Measurements from ENCODE around the gene XG.

The XG gene

DNA sequence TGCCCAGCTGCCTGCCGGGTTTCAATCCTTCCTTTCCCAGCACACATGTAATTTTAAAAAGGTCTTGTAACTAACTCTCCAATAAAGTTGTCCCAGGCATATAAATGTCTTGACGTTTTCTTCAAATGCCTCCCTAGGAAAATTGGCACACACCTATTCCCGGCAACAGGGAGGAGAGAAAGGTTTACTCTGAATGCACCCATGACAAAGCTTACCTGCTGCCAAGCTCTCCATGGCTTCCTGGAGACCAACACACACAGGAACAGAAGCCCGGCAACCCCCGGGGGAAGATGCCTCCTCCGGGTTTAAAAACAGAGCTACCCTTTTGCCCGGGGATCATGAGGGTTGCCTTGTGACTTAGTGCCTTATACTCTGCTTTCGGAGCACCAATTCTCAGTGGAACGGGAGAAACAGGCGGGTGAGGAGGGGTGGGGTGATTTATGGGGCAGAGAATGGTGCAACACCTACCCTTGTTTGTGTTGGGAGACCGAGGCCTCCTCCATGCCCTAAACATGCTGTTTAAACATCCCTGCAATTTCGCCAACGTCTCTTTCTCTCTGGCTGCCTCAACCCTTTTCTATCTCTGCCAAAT, 72.1 kb downstream of the XG start:
- DNase-seq: peak in 6 of 14 donors; percentile 5 to 53 (median 24)

- DNase-seq: no peak
Observed at GRCh38 chrX:2824886-2825285, 73.0 kb downstream of the XG start.

DNA sequence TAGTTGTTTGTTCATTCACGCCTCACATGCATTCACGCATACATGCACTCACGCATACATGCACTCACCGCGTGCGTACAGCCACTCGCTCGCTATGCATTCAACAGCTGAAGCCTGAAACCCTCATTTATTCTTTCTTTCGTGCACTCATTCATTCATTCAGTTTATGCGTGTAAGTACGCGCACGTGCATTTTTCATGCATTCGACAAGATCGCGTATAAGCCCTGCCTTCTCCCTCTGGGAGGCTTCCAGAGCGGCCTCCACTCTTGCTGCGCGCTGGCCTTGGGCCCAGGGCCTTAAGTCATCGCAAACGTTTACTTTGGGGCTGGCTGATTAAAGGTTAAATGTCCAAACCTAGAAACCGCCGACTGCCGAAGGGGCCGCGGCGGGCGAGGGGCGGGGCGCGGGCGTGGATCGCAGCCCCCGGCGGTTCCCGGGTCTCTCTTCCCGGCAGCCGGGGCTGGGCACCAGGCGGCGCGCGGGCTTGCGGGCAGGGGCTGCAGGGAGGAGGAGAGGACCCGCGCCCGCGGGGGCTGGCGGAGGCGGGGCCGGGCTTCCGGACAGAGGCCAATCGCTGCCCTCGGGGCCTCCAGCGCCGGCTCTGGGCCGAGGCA, 76.6 kb downstream of the XG start, which contains the start of gene GYG2:
TSS of gene GYG2 (plus strand) at position 587 of the 615 bp plus-strand sequence. CDS start 1,259 bp downstream, outside the sequence.
- DNase-seq: peak in 2 of 14 donors; percentile 13 to 22

GRCh38 chrX:2828959-2829411, 77.1 kb downstream of the XG start:
- DNase-seq: no peak

GRCh38 chrX:2829469-2830246, 77.8 kb downstream of the XG start:
- no peak for DNase-seq

DNA sequence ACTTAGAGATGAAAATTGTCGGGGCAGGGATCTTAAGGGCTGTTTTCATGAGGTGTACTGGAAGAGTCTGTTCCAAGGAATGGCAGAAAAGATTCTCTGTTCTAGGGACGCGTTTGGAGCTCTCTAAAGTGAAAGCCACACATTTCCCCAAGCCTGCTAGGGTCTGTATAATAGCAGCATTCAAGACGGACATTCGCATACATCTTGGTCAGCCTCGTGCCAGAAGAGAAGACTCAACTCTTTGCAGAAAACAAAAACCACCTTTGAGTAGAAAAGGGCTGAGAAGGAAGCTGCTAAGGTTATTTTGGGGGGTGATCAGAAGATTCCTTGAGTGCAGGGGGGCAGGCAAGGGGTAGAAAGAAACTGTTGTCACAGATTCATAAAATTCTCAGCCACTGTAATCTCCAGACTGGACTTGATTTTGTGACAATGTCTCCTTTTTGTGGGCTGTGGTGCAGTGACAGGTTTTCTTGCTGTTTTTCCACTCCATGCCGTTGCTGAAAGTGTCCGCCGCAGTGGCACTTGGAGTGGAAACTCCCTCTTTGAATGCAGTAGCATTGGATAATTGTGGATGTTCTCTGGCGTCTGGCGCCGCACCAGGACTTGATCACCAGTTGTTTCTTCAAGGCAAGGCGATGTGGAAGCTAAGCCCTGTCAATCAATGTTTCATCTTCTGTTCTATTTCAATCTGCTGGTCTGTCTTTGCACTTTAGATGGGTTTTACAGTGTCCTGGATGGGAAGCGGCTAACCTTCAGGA, 79.8 kb downstream of the XG start:
- DNase-seq: peak in 1 of 14 donors; percentile 18

DNA sequence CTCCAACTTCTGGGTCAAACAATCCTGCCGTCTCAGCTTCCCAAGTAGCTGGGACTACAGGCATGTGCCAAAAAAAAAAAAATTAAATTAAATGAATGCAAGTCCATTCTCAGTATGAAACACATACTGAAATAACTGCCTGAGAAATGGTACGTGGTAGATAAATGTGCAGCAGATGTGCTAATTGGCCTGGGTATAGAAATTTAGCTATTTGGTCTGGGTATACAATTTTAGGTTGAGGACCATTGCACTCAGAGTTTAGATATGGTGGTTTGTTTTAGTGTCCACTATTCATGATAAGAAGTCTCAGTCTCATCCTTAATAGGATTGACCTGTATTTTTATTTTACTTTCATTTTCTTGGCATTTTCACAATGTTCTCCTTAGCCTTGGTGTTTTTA, 86.1 kb downstream of the XG start:
- DNase-seq: no peak

GRCh38 chrX:2840961-2841360, 89.1 kb downstream of the XG start:
- DNase-seq: no peak

DNA sequence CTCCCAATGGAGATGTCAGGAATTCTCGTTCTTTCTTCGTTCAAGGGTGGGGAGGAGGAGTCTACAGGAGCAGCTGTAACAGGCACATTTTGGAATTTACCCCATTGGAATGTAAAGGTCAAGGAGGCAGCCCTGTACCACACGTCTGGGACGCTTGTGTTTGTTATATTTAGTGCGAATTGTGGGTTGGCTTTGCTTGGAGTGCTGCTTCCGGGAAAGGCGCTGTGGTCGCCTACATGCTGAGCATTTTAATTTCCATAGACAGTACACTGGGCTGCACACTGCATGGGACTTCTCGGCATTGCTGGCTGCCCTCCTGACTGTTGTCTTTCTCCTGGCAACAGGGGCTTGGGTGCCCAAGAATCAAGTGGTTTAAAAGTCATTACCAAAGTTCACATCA, 89.7 kb downstream of the XG start:
- DNase-seq: peak in 6 of 14 donors; percentile 1 to 52 (median 26)

- DNase-seq: no peak
Observed at GRCh38 chrX:2846992-2847391, 95.2 kb downstream of the XG start.

GRCh38 chrX:2848871-2849301, 97.0 kb downstream of the XG start:
- no peak for DNase-seq

GRCh38 chrX:2854918-2855317, 103.1 kb downstream of the XG start:
- DNase-seq: no peak

- no peak for DNase-seq
Observed at GRCh38 chrX:2855761-2856160, 103.9 kb downstream of the XG start.

GRCh38 chrX:2857566-2857965, 105.7 kb downstream of the XG start:
- DNase-seq: no peak

DNA sequence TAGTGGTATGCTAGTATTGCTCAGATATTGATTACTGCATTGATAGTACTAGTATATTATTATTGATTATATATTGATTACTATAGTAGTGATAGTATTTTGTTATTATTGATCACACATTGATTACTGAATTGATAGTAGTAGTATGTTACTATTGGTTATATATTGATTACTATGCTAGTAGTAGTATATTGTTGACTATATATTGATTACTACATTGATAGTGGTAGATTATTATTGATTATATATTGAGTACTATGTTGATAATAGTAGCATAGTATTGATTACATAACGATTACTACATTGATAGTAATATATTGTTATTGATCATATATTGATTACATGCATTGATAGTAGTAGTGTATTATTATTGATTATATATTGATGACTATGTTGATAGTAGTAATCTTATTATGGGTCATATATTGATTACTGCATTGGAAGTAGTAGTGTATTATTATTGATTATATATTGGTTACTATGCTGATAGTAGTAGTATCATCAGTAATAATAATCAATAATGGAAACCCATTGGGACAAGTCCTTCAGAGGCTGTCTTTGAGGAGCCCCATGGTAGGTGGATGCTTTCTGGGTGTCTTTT, 107.5 kb downstream of the XG start:
- no peak for DNase-seq

DNA sequence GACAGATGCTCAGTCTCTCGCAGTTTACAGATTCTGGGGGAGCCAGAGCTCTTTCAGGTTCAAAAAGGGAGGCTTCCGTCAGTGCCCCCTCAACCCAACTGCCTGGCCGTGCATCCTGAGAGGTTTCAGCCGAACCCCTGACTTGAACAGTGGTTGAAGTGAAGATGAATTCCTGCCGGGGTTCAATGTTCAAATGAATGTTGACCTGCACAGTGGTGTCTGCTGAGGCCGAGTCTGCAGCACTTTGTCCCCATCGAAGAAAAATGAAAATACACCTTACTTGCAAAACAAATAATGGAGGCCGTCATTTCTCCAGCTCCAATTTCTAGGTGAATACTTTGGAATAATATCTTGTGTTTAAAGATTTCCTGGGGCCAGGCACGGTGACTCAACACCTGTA, 110.6 kb downstream of the XG start:
- no peak for DNase-seq

DNA sequence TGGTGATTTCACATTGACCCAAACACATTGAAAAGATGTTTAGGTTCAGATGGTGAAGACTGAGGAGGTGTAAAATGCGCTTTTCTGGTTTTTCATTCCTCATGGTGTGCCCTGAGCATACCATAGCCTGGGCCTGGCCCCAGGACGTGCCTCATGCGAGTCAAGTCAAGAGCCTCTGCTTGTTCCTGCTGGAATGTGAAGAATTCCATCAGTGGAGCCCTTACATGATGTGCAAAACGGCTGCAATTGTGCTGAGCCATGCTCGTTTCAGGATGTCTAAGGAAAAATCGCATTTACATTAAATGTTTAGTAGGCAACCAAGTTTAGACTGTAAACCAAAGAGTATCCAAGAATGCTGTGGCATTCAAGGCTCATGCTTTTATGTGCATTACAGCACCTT, 111.8 kb downstream of the XG start:
- no peak for DNase-seq
